Erythroblast (primary cell): ENCODE measurements around the gene GNB2.
"Not testable (repeated sequence)": the region's sequence is repeated elsewhere in the genome, so short reads cannot be mapped to it uniquely, and the experiment has no call there.

Source experiments
- DNase-seq, 2 experiments: peaks; one replicate each; lab custom pipeline; 2025; lab: John Stamatoyannopoulos, UW
- GATA1 ChIP-seq: IDR thresholded peaks from 2 replicates; pipeline ENCODE4 v1.6.1; 2011; ENCODE audit warnings: low read depth, mild to moderate bottlenecking, control low read depth, low read length, moderate library complexity
- POLR2A ChIP-seq: IDR thresholded peaks from 2 replicates; pipeline ENCODE4 v1.6.1; 2011; ENCODE audit warnings: mild to moderate bottlenecking, low read length

Gene GNB2

GRCh38 chr7:100706672-100707311 lies 33.3 kb downstream of the GNB2 start:
- TF ChIP-seq POLR2A = no peak
- TF ChIP-seq GATA1 = no peak
- DNase-seq = peak in 1 of 2 experiments; percentile 38

GRCh38 chr7:100708395-100708794 lies 34.9 kb downstream of the GNB2 start:
- no peak for TF ChIP-seq POLR2A
- no peak for TF ChIP-seq GATA1
- no peak for DNase-seq

GRCh38 chr7:100710452-100710851 lies 36.9 kb downstream of the GNB2 start:
- TF ChIP-seq POLR2A (no peak), GATA1 (no peak)
- DNase-seq = no peak

GRCh38 chr7:100711369-100711768 lies 37.8 kb downstream of the GNB2 start:
- DNase-seq = no peak
- no peak for TF ChIP-seq GATA1

- DNase-seq = no peak
- no peak for TF ChIP-seq POLR2A
- no peak for TF ChIP-seq GATA1
These were observed 41.2 kb downstream of the GNB2 start for GRCh38 chr7:100714725-100715124.

GRCh38 chr7:100717073-100717472 lies 43.5 kb downstream of the GNB2 start:
- DNase-seq = not testable (repeated sequence)

- DNase-seq = no peak
- TF ChIP-seq GATA1 = no peak
- no peak for TF ChIP-seq POLR2A
These were observed 46.2 kb downstream of the GNB2 start for GRCh38 chr7:100719523-100720278.

- DNase-seq = no peak
- TF ChIP-seq POLR2A (no peak), GATA1 (no peak)
These were observed 46.7 kb downstream of the GNB2 start, which contains the start of gene EPO for GRCh38 chr7:100720279-100720670. EPO (plus strand) TSS chr7:100720468; CDS start chr7:100720981, 513 bp downstream.

- no peak for DNase-seq
These were observed 47.3 kb downstream of the GNB2 start for GRCh38 chr7:100720671-100721504.

GRCh38 chr7:100721505-100721812 lies 47.9 kb downstream of the GNB2 start:
- TF ChIP-seq GATA1 (no peak), POLR2A (no peak)
- DNase-seq = no peak

More at GRCh38 chr7:100720671-100721504, 47.3 kb downstream of the GNB2 start:
- no peak for TF ChIP-seq GATA1
- TF ChIP-seq POLR2A = no peak

GRCh38 chr7:100722480-100723212 lies 49.1 kb downstream of the GNB2 start:
- TF ChIP-seq POLR2A (no peak), GATA1 (no peak)
- DNase-seq = no peak

GRCh38 chr7:100723732-100724275 lies 50.3 kb downstream of the GNB2 start:
- no peak for TF ChIP-seq GATA1
- TF ChIP-seq POLR2A = no peak
- DNase-seq = no peak

GRCh38 chr7:100724364-100724763 lies 50.8 kb downstream of the GNB2 start:
- not testable (repeated sequence) for DNase-seq
